AG08395 (cell line): ENCODE measurements around the gene LNP1.

Experiments used
- DNase-seq: peaks from one replicate; pipeline ENCODE4 v3.0.0; 2012; ENCODE audit warnings: mixed read lengths, low spot score

LNP1 gene

DNA sequence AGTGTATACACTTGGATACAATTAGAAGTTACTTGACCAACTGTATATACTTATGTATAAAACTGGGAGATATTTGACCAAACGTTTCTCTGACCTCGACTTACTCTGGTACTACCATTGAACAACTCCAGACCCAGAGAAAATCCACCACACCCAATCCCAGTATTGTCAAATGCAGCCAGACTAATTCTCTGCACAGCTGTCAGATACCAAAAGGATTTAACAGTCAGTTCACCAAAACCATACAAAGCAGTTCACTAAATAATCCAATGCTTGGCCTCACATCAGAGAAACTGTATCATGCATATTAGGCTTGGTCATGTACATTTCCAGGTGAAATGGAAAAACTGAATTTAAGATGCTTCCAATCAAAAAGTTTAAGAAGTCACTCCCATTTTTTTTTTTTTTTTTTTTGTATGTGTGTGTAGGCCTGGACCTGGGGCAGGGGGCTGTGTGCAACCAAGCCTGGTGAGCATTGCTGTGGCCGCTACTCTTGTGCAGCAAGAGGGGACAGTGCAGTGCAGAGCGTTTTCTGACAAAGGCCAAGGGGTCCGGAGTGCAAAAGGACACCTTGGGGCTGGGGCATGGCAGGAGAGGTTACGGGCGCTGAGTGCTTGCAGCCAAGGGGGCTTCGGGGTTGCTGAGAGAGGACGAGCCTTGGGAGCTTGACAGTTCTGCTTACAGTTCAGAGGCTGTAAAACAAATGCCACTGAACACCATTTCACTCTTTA lies 1.8 kb upstream of the LNP1 start:
- DNase-seq, result no peak

- no peak for DNase-seq
Observed at GRCh38 chr3:100400419-100400779, 940 bp upstream of the LNP1 start.

- peak; percentile 4 for DNase-seq
Observed at GRCh38 chr3:100401674-100402041, 319 bp downstream of the LNP1 start.

- DNase-seq, result peak; percentile 7
Observed at GRCh38 chr3:100402256-100402655, 917 bp downstream of the LNP1 start.

- DNase-seq, result no peak
Observed at GRCh38 chr3:100402891-100403290, 1.6 kb downstream of the LNP1 start.

GRCh38 chr3:100403362-100404249 lies 2.3 kb downstream of the LNP1 start:
- DNase-seq, result no peak

DNA sequence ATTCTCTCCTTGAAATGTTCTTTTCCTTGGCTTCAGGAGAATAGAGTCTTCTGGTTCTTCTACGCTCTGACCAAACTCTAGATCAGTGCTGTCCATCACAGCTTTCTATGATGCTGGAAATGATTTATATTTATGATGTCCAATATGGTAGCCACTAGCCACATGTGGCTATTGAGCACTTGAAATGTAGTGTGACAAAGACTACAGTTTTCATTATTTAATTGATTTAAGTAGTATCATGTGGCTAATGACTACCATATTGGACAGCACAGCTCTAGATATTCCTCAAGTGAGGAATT lies 2.9 kb downstream of the LNP1 start:
- no peak for DNase-seq

- no peak for DNase-seq
Observed at GRCh38 chr3:100407164-100407563, 5.8 kb downstream of the LNP1 start.

- no peak for DNase-seq
Observed at GRCh38 chr3:100407977-100408532, 6.7 kb downstream of the LNP1 start.

DNA sequence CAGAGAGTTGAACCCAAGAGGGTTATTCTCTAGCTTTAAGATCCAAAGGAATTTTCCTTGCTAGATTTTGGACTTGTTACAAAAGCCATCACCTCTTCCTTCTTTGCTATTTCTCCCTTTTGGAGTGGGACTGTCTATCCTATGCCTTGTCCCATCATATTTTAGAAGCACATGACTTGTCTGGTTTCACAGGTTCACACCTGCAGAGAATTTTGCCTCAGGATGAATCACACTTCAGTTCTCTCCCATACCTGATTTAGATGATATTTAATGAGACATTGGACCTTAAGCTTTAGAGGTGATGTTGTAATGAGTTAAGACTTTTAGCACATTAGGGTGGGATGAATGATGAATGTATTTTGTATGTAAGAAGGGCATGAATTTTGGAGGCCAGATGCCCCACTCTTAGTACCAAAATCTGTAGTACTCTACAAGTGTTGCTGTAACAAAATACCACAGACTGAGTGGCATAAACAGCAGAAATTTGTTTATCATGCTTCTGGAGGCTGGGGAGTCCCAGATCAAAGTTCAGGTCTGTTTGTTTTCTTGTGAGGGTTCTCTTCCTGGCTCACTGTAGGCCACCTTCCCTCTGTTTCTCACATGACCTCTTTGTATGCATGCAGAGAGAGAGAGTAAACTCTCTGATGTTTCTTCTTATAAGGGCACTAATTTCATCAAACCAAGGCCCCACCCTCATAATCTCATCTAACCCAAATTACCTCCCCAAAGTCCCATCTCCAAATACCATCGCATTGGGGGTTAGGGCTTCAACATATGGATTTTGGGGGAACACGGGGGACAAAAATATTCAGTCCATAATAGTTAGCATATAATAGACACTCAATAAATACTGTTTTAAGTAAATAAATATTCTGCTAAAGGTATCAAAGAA lies 10.0 kb downstream of the LNP1 start:
- DNase-seq, result no peak

GRCh38 chr3:100412912-100413590 lies 11.7 kb downstream of the LNP1 start:
- no peak for DNase-seq

- DNase-seq, result no peak
Observed at GRCh38 chr3:100413613-100414012, 12.3 kb downstream of the LNP1 start.

DNA sequence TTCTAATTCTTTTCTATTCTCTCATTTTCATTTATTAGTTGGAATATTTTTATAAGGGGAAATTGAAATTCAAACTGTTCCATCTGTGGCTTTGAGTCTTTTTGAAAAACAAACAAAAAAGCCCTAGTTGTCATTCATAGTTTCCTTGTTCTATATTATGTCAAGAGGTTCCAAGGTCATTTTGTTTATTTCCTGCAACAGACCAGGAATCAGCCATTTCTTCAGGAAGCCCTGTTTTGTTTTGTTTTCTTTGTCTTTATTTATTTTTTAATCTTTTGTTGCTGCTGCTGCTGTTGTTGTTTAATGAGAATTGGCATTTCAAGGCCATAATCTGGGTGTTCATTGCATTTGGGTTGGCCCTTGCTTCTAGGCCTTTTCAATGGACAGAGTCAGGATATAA lies 14.8 kb downstream of the LNP1 start:
- no peak for DNase-seq

DNA sequence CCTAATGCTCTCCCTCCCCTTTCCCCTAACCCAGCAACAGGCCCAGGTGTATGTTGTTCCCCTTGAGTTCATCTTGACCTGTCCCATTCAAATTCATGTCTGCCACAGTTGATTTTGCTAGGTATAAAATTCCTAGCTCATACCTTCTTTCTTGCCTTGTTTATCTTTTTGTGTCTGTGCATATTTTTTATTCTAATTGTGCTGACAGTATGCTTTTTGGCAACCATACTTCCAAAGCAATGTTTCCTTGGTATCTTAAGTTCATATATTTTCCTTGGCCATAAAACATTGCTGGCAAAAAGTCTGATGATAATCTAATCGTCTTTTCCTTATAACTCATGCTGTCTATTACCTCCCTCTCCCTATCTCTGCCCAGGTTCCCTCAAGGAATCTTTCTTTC lies 15.5 kb downstream of the LNP1 start:
- DNase-seq, result no peak

DNA sequence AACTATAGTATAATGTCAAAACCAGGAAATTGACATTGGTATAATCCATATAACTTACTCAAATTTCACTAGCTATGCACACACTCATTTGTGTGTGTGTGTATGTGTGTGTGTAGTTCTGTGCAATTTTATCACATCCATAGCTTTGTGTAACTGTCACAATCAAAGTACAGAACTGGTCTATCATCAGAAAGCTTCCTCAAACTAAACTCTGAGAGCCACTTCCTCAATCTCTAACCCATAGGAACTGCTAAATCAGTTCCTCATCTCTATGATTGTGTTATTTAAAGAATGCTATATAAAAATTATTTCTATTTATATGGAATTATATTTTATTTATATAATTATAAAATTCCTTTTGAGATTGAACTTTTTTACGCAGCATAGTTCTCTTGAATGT lies 18.1 kb downstream of the LNP1 start:
- no peak for DNase-seq

DNA sequence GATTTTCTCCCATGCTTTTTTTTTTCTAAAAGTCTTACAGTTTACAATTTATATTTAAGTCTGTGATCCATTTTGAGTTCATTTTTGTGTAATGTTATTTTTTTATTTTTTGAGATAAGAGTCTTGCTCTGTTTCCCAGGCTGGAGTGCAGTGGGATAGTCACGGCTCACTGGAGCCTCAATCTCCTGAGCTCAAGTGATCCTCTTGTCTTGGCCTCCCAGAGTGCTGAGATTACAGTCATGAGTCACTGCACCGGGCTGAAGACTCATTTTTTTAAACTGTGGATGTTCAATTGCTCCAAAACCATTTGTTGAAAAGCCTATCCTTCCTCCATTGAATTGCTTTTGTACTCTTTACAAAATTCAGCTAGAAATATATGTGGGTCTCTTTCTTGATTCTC lies 19.5 kb downstream of the LNP1 start:
- no peak for DNase-seq

GRCh38 chr3:100423611-100424010 lies 22.3 kb downstream of the LNP1 start:
- DNase-seq, result no peak

- no peak for DNase-seq
Observed at GRCh38 chr3:100424261-100424660, 22.9 kb downstream of the LNP1 start.

GRCh38 chr3:100425316-100425715 lies 24.0 kb downstream of the LNP1 start:
- DNase-seq, result no peak

DNA sequence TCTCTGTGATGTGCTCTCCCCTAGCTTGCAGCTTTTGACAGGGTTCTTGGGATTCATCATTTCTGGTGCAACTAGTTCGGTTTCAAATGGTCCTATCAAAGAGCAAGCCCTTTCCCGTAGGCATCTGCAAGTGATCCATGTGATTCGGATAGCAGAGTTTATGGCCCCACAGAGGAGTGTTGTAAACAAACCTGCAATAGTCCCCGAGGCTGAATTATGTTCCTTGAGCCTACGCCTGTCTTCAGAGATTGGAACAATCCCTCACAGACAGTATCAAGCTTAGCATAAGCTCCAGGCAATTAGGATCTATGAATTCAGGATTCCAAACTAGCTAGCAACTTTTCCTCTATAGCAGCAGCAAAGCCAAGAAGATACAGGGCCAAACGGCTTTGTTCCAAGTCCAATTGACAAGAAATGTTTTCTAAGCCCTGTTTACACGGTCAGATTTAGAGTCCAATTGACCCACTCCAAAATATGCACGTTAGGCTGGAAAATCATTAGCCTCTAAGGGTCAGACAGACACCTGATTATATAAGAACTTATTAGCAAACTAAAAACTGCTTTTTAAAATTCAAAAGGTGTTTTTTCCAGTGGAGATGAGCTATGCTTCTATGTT lies 24.8 kb downstream of the LNP1 start:
- DNase-seq, result no peak

DNA sequence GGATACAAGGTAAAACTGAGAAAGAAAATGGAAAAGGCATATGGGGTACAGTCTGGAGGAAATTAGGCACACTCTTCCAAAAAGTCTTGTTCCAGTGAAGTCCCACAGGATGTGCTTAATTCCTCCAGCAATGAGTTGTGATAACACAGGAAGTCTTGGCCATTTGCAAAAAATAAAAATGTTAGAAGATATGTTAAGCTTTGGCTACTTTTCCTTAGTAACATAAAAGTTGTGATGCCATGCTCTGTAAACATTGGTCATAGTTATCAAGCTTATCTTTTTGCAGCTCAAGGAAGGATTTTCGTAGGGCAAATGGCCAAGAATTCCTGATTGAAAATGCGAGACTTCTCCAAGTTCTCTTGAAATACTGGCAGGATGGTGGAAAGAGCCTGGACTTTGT lies 26.4 kb downstream of the LNP1 start:
- DNase-seq, result no peak
